CD4-positive, alpha-beta T cell treated with Interleukin-6 at 100 ng/mL for 8 hours (primary cell): ENCODE measurements around the gene USP9X.
"Not testable (repeated sequence)": the region's sequence is repeated elsewhere in the genome, so short reads cannot be mapped to it uniquely, and the experiment has no call there.

Source experiments
- DNase-seq: peaks from one replicate; pipeline ENCODE4 v3.0.0-alpha.2; 2020; ENCODE audit warnings: mixed read lengths, low spot score

The USP9X gene

GRCh38 chrX:41086627-41086932 lies 1.3 kb downstream of the USP9X start:
- no peak for DNase-seq

- no peak for DNase-seq
Observed at GRCh38 chrX:41087201-41087600, 2.0 kb downstream of the USP9X start.

- DNase-seq, result no peak
Observed at GRCh38 chrX:41090568-41091238, 5.5 kb downstream of the USP9X start.

GRCh38 chrX:41092776-41093175 lies 7.5 kb downstream of the USP9X start:
- no peak for DNase-seq

GRCh38 chrX:41095174-41095573 lies 9.9 kb downstream of the USP9X start:
- no peak for DNase-seq

- no peak for DNase-seq
Observed at GRCh38 chrX:41095908-41096307, 10.7 kb downstream of the USP9X start.

- DNase-seq, result no peak
Observed at GRCh38 chrX:41096339-41096955, 11.2 kb downstream of the USP9X start.

GRCh38 chrX:41097326-41097725 lies 12.1 kb downstream of the USP9X start:
- no peak for DNase-seq

GRCh38 chrX:41100200-41100599 lies 15.0 kb downstream of the USP9X start:
- DNase-seq, result no peak

GRCh38 chrX:41100819-41101218 lies 15.6 kb downstream of the USP9X start:
- DNase-seq, result no peak

GRCh38 chrX:41105005-41105404 lies 19.8 kb downstream of the USP9X start:
- no peak for DNase-seq

- not testable (repeated sequence) for DNase-seq
Observed at GRCh38 chrX:41106257-41106656, 21.0 kb downstream of the USP9X start.

- DNase-seq, result no peak
Observed at GRCh38 chrX:41108007-41108406, 22.8 kb downstream of the USP9X start.

GRCh38 chrX:41108463-41109205 lies 23.4 kb downstream of the USP9X start:
- DNase-seq, result no peak

- no peak for DNase-seq
Observed at GRCh38 chrX:41110801-41111625, 25.8 kb downstream of the USP9X start.

- DNase-seq, result peak; percentile 38
Observed at GRCh38 chrX:41115104-41115425, 29.8 kb downstream of the USP9X start.

GRCh38 chrX:41116948-41117347 lies 31.7 kb downstream of the USP9X start:
- peak; percentile 36 for DNase-seq

- no peak for DNase-seq
Observed at GRCh38 chrX:41118156-41118555, 32.9 kb downstream of the USP9X start.

- DNase-seq, result no peak
Observed at GRCh38 chrX:41119803-41120202, 34.6 kb downstream of the USP9X start.

GRCh38 chrX:41121766-41122165 lies 36.5 kb downstream of the USP9X start:
- DNase-seq, result no peak

- DNase-seq, result no peak
Observed at GRCh38 chrX:41122664-41123257, 37.5 kb downstream of the USP9X start.

- DNase-seq, result no peak
Observed at GRCh38 chrX:41127477-41128192, 42.4 kb downstream of the USP9X start.
